HL-60 (cell line): ENCODE data around the gene OLR1.

Experiments
- CTCF ChIP-seq: IDR thresholded peaks from one replicate; pipeline ENCODE4 v1.5.1; 2011; ENCODE audit warnings: low read length, control low read depth, inconsistent platforms; ENCODE audit not compliant: insufficient read depth
- GABPA ChIP-seq: IDR thresholded peaks from 2 replicates; pipeline ENCODE4 v1.6.1; 2012; ENCODE audit warnings: low read depth
- POLR2AphosphoS5 ChIP-seq: IDR thresholded peaks from 2 replicates; pipeline ENCODE4 v1.6.1; 2012; ENCODE audit warnings: low read depth
- SPI1 ChIP-seq: IDR thresholded peaks from 2 replicates; pipeline ENCODE4 v1.6.1; 2012; ENCODE audit warnings: low read depth, mild to moderate bottlenecking, borderline replicate concordance
- TF ChIP-seq, protein P1 (sequence below): IDR thresholded peaks from 2 replicates; pipeline ENCODE4 v1.6.1; 2012; ENCODE audit warnings: low read depth; ENCODE audit not compliant: insufficient replicate concordance

- TF ChIP-seq GABPA (no peak), CTCF (no peak), POLR2AphosphoS5 (no peak), SPI1 (no peak)
- TF ChIP-seq, protein P1, sequence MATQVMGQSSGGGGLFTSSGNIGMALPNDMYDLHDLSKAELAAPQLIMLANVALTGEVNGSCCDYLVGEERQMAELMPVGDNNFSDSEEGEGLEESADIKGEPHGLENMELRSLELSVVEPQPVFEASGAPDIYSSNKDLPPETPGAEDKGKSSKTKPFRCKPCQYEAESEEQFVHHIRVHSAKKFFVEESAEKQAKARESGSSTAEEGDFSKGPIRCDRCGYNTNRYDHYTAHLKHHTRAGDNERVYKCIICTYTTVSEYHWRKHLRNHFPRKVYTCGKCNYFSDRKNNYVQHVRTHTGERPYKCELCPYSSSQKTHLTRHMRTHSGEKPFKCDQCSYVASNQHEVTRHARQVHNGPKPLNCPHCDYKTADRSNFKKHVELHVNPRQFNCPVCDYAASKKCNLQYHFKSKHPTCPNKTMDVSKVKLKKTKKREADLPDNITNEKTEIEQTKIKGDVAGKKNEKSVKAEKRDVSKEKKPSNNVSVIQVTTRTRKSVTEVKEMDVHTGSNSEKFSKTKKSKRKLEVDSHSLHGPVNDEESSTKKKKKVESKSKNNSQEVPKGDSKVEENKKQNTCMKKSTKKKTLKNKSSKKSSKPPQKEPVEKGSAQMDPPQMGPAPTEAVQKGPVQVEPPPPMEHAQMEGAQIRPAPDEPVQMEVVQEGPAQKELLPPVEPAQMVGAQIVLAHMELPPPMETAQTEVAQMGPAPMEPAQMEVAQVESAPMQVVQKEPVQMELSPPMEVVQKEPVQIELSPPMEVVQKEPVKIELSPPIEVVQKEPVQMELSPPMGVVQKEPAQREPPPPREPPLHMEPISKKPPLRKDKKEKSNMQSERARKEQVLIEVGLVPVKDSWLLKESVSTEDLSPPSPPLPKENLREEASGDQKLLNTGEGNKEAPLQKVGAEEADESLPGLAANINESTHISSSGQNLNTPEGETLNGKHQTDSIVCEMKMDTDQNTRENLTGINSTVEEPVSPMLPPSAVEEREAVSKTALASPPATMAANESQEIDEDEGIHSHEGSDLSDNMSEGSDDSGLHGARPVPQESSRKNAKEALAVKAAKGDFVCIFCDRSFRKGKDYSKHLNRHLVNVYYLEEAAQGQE = no peak
These were observed 39.0 kb downstream of the OLR1 start for GRCh38 chr12:10132850-10133370.
